Daoy (cell line): ENCODE data around the gene CD2BP2. TPM values are rescaled to one million over a fixed set of nuclear protein-coding genes. Genes with fewer than 3 reads are reported as not detected.
A peak's percentile ranks its signal among the peaks of the same experiment; 100 is the strongest.
"Not testable (repeated sequence)": the region's sequence is repeated elsewhere in the genome, so short reads cannot be mapped to it uniquely, and the experiment has no call there.

ENCODE experiments used
- DNase-seq: peaks from one replicate; pipeline ENCODE4 v3.0.0-alpha.2; 2015; ENCODE audit warnings: low read depth
- total RNA-seq: library from RNA; depleted of rRNA; stranded (reverse); fragments of >200 nt; shearing (Covaris generic); gene quantifications from 2 replicates; pipeline ENCODE4 v1.2.3, GENCODE V29; 2014; rRNA removed

The CD2BP2 gene
- total RNA-seq, 1 experiment from 2014 or later = 63.1 TPM

- no peak for DNase-seq
Measured at GRCh38 chr16:30342751-30343490, 12.2 kb downstream of the CD2BP2 start.

DNA sequence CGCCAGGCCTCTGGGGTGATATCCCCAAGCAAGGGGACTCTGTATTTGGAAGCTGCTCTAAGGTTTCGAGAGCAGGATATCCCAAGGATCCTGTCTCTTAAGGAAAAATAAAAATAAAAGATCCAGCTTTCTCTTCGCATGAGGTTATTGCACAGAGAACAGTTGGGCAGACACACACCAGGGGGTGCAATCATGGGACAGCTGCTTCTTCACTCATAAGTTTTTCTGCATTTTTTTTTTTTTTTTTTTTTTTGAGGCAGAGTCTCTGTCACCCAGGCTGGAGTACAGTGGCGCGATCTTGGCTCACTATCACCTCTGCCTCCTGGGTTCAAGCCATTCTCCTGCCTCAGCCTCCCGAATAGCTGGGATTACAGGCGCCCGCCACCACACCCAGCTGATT lies 13.1 kb downstream of the CD2BP2 start:
- DNase-seq = not testable (repeated sequence)

- no peak for DNase-seq
Measured at GRCh38 chr16:30340621-30341020, 14.5 kb downstream of the CD2BP2 start.

GRCh38 chr16:30338715-30339114 lies 16.4 kb downstream of the CD2BP2 start:
- DNase-seq = not testable (repeated sequence)

- DNase-seq = not testable (repeated sequence)
Measured at GRCh38 chr16:30337964-30338357, 17.1 kb downstream of the CD2BP2 start.

DNA sequence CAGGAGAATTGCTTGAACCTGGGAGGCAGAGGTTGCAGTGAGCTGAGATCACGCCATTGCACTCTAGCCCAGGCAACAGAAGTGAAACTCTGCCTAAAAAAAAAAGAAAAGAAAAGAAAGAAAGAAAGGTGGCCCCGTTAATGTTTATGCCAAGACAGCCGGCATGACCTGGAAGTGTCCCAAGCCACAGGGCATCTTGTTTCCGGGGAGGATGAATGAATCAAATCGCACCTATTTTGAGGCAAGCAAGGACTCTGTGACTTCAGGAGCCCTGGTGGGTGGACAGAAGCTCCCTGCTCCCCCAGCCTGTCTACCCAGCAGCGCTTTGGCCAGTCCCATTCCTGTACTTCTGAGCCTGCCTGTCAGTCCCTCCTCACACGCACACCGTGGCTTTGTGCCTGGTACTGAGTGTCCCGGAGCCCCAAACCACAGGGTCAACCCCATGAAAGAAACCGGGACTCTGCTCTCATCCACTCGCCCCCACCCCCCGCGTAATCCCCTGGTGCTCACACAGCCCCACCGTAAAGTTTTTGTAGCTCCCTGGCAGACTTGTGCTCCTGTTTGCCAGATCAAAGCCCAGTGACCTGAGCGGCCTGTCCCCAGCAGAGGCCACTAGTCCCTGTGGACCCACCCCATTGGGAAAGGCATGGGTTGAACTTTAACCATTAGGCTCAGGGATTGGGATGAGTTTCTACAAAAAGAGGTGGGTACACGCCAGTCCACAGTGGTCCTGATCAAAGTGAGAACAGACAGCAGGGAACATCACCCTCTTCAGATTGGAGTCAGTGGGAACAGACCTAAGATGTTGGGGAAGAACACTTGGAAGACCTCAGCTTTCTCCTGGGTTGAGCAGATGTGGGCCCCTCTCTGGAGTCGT lies 19.3 kb downstream of the CD2BP2 start:
- peak; percentile 57 for DNase-seq

DNA sequence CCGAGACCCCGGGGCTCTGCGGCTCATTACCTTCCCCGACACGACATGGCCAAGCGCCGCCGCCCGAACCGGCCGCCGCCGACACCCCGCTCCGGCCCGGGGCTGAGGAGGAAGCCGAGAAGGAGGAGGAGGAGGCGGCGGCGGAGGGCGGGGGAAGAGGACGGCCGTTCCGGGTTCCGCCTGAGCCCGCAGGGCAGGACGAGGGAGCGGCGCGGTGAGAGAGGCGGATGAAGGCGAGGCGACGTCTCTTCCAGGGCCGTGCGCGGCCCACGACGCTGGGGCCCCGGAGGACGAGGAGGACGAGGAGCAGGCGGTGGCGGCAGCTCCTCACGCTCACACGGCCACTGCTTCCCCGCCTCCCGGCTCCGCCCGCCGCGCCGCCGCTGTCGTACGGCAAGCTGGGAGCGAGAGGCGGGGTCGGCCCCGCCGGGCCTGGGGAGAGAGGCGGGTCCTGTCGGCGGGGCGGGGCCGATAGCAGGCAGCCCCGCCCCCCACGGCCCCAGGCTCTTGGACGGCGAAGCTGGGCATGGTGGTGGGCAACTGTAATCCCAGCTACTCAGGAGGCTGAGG lies 20.0 kb downstream of the CD2BP2 start:
- DNase-seq = peak; percentile 86

- DNase-seq = peak; percentile 82
Measured at GRCh38 chr16:30334473-30334989, 20.6 kb downstream of the CD2BP2 start.

DNA sequence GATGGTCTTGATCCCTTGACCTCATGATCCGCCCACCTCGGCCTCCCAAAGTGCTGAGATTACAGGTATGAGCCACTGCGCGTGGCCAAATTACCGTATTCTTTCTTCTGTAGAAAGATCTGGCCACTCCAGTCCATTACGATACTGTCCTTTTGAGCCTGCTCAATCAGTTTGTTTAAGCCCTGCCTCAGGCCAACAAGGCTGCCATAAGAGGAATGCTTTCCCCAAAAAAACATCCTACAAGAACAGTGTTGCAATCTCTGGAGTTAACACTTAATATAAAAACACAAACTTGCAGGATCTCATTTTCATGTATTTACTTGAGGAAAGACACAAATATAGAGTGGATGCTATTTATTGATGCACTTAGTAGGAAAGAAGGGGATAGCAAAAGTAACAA lies 30.9 kb downstream of the CD2BP2 start:
- not testable (repeated sequence) for DNase-seq

DNA sequence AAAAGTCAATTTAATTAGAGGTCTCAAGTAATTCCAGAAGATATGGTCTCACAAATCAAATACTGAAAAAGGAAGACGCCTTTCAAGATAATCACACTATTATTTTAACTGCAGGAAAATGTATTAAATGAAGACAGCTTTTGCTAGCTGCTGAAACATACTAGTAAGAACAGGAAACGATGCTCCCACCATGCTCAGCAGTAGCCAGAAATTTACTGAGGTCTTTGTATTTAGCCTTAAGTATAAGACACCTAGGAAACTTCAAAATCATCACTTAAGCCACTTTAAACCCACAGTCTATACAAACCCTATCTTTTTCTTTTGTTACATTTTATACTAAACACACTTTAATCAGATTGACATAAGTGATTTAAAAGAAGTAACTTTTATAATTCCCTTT lies 36.5 kb downstream of the CD2BP2 start:
- not testable (repeated sequence) for DNase-seq

GRCh38 chr16:30310937-30311336 lies 44.2 kb downstream of the CD2BP2 start:
- not testable (repeated sequence) for DNase-seq

DNA sequence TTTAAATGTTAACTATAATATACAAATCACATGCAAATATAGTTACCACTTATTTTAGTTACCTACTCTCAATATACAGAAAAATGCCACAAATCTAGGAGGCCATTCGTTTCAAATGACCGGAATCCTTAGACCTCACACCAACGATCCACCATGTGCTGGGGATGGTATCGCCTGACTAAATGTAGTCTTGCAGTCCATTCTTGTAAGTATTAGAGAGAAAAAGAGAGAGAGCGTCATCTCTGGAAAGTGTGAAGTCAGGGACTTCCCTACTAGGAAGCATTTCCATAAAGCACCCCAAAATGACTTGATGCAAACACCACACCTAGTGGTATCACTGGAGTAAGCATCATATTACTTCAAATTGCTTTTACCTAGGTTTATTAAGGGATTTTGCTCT lies 45.9 kb downstream of the CD2BP2 start:
- not testable (repeated sequence) for DNase-seq

Other genes with a start within 250 kb of the CD2BP2 start
- gene GDPD3, start 241.8 kb downstream of the CD2BP2 start, total RNA-seq = 0.57 and 0.77 TPM in 2 replicates
- gene MAPK3, start 232.1 kb downstream of the CD2BP2 start, total RNA-seq = 7.6 and 11.3 TPM in 2 replicates
- 4.3 and 25.4 TPM in 2 replicates for gene CORO1A, start 171.7 kb downstream of the CD2BP2 start, total RNA-seq
- 1,051 and 1,320 TPM in 2 replicates for gene BOLA2B, start 161.6 kb downstream of the CD2BP2 start, total RNA-seq
- gene SLX1A, start 161.4 kb downstream of the CD2BP2 start, total RNA-seq = 48.1 and 67.8 TPM in 2 replicates
- gene SULT1A3, start 156.1 kb downstream of the CD2BP2 start, total RNA-seq = 4.9 and 12.8 TPM in 2 replicates
- gene NPIPB13, start 106.8 kb downstream of the CD2BP2 start, total RNA-seq = 0.86 and 1.1 TPM in 2 replicates
- 26.2 and 27.1 TPM in 2 replicates for gene TBC1D10B, start 15.2 kb upstream of the CD2BP2 start, total RNA-seq
- not detected in 2 replicates for gene MYL11, start 19.5 kb upstream of the CD2BP2 start, total RNA-seq
- gene SEPTIN1, start 27.3 kb upstream of the CD2BP2 start, total RNA-seq = not detected in 2 replicates
- gene ZNF48, start 40.1 kb upstream of the CD2BP2 start, total RNA-seq = 6.0 and 6.3 TPM in 2 replicates
- gene ZNF771, start 52.3 kb upstream of the CD2BP2 start, total RNA-seq = 13.8 and 19.7 TPM in 2 replicates
- gene DCTPP1, start 74.7 kb upstream of the CD2BP2 start, total RNA-seq = 27.3 and 30.3 TPM in 2 replicates
- 5.0 and 6.4 TPM in 2 replicates for gene SEPHS2, start 90.6 kb upstream of the CD2BP2 start, total RNA-seq
- gene ITGAL, start 117.4 kb upstream of the CD2BP2 start, total RNA-seq = not detected in 2 replicates
- gene ZNF768, start 171.3 kb upstream of the CD2BP2 start, total RNA-seq = 16.7 and 19.2 TPM in 2 replicates
- gene ZNF747, start 179.6 kb upstream of the CD2BP2 start, total RNA-seq = 5.5 and 6.9 TPM in 2 replicates
- 3.3 and 4.4 TPM in 2 replicates for gene ZNF764, start 203.1 kb upstream of the CD2BP2 start, total RNA-seq
- 7.1 and 15.5 TPM in 2 replicates for gene ZNF688, start 216.4 kb upstream of the CD2BP2 start, total RNA-seq
- gene ZNF785, start 230.4 kb upstream of the CD2BP2 start, total RNA-seq = 2.7 and 6.2 TPM in 2 replicates